GM18508 (cell line): Measurements from ENCODE around the gene CDK5.

ENCODE experiments used
- ATAC-seq: cut with Tn5 transposase; IDR thresholded peaks from one replicate; pipeline ENCODE4 v1.9.1; 2021; ENCODE audit warnings: moderate number of reproducible peaks; ENCODE audit not compliant: insufficient read depth, unreplicated experiment

CDK5 gene

DNA sequence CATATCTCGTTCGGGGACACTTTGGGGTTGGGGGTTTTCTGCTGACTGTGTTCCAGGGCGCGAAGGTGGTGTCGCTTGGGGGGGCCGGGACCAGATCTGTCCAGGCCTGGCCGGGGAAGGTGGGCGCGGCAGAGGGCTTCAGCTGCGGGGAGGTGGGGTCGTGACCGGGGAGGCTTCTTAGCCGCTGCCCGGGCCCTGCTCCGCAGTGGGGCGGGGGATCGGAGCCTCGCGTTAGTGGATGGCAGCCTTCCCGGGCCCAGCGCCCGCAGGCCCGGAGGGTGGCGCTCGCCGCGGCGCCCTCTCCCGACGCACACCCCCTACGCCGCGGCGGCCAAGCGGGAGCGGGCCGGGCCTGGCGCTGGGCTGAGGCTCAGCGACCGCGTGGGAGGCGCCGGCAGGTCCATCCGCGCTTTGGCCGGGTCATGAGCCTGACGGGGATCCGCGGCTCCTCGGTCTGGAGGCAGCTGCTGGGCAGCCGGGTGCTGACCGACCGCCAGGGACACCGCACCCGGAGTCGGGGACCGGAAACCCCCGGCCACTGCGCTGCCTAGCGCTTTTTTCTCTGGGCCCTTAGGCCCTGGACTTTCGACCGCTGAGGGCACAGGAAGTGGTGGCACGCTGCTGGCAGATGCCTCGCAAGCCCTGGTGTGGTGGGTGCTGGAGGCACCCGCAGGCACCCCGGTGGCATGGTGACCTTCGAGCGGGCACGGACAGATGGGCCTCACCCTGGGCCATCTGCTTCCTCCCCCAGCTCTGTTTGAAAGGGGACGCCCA lies 29.7 kb upstream of the CDK5 start:
- no peak for ATAC-seq

DNA sequence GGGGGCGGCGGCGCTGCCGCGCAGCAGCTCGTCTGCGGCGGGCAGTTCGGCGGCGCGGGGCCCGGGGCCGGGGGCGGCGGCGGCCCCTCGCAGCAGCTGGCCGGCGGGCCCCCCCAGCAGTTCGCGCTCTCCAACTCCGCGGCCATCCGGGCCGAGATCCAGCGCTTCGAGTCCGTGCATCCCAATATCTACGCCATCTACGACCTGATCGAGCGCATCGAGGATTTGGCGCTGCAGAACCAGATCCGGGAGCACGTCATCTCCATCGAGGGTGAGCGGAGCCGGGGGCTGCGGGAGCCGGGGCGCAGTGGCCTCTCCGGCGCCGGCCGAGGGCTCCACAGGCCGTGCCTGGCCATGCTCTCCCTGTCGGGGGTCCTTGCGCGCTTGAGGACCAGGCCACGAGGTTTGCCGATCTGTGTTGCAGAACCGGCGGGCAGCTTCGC lies 29.1 kb upstream of the CDK5 start:
- no peak for ATAC-seq

DNA sequence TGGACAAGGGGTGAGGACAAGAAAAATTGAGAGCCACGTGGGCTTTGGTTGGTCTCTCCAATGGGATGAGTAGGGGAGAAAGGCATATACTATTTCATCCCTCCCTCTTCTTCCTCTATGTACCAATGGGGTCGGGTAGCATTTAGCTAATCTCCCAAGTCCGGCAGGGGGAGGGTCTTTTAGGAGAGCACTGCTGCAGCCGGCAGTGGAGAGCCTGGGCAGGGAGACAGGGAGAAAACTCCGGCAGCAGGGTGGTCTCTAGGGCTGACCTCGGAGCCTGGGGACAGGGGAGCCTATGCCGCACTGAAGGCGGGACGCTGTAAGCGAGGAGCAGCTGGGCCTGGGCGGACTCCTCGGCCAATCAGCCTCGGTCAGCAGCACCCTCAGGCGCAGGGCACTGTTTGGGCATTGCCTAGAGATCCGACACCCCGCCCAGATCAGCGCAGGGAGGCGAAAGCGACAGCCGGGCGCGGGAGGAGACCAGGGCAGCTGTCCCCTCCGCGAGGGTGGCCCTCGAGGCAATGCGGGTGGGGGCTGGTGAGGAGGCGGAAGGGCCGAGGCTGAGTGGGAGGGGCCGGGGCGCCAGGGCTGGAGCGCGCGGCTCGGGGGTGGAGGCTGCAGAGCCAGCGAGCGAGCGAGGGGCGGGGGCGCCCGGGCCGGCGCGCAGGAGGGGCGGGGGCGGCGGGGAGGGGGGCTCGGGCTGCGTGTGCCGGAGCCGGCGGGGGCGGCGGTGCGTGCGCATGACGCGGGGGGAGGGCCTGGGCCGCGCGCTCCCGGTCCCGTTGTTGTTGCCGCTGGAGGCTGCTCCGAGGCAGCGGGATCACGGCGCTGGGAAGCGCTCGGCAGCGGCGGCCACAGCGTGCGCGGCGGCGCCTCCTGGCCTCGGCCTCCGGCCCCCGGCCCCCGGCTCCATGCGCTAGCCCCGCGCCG lies 28.3 kb upstream of the CDK5 start, which contains the start of gene AGAP3:
AGAP3 (plus strand) TSS at position 785 of the 930 bp plus-strand sequence. CDS start 267 bp downstream, outside the sequence.
- no peak for ATAC-seq

DNA sequence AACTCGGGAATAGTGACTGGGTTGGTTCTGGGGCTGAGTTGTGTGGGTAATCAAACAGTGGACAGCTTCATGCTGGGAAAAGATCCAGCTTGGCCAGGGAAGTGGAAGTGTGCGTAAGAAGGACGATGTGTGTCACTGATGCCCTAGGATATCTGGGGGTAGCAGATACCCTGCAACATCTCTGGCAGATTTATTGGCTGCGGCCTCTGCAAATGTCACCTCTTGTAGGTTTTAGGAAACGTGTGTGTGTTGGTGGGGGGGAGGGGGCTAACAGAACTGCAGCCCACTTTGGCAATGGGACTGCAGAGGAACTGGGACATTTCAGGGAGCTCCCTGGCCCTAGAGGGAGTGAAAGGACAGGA lies 27.6 kb upstream of the CDK5 start:
- no peak for ATAC-seq

DNA sequence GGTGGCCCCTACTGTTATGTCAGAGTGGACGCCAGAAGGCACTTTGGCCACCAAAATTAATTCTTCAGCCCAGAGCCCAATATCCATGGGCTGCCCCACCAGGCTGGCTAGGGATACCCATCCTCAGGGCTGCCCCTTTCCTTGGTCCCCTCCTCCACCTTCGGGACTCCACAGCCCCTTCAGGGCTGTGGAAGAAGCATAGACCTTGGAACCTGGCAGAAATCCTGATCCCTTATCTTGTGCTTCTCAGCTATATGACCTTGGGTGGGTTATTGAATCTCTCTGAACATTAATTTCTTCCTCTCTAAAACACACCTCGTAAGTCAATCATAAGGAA lies 26.1 kb upstream of the CDK5 start:
- ATAC-seq, result no peak

DNA sequence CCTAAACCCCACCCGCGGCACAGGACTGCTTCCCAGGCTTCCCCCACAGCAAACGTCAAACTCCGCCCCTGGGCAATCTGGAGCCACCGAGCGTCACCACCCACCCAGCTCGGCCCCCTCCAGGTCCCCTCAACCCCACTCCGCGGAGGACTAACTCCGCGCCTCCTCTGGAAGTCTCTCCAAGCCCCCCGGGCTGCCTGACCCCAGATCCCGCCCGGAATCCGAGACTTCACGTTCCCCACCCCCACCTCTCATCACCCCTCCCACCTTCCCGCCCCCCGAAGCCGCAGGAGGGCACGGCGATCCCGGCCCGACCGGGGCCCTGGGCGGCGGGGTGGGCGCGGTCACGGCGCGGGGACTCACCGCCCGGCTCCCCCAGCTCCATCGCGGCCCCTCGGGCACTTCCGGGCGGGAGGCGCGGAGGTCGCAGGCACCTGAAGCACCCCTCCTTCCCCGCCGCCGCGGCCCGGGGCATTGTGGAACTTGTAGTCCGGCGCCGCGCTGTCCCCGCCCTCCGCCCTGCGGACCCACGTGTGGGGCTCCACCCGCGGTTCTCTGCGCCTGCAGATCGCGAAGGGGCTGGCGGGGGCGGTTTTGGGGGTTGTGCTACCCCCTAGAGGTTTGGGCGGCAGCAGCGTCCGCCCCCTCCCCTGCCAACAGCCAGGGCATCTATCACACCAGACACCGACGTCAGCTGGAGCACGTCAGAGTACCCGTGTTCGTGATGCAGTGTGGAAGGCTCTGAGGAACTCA lies 25.6 kb upstream of the CDK5 start, which contains the start of gene TMUB1:
TMUB1 (minus strand) TSS at position 423 of the 753 bp plus-strand sequence. CDS start 930 bp downstream, outside the sequence.
- no peak for ATAC-seq

DNA sequence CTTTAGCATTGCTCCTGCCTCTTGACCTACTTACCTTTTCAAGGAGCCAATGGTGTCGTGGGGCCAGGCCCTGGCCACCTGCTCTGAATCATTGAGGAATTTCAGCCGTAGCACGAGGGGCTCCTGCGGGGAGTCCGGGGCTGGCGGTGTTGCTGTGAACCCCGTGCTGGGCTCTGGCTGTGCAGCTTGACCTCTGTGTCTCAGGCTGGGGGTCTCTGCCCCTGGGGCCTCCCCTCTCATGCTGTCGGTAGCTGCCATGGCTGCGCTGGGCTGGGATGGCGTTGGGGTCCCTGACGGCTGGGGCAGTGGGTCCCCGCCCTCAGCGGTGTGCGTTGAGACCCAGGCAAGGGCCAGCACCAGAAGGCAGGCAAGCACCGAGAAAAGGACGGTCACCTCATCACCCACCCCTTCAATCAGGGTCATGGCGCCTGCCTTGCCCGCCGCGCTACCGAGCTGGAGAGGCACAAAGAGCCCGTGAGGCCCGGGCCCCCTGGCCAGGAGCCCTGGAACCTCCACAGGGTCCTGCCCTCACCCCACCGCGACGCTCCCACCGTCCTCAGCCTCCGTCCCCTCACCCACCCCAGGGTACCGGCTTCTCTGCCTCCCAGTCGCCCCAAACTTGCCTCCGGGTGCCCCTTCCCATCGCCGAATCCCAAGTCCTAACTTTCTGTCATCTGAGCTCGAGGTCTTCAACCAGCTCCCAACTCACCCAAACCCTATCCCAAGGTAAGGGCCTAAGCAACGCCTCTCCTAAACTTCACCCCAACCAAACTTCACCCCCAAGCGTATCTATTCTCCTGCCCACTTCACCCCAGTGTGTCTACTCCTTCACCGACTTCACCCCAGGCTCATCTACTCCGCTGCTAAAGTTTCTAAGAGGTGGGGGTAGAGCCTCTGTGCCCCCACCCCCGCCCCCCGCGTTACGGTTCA lies 24.7 kb upstream of the CDK5 start:
- ATAC-seq, result no peak

DNA sequence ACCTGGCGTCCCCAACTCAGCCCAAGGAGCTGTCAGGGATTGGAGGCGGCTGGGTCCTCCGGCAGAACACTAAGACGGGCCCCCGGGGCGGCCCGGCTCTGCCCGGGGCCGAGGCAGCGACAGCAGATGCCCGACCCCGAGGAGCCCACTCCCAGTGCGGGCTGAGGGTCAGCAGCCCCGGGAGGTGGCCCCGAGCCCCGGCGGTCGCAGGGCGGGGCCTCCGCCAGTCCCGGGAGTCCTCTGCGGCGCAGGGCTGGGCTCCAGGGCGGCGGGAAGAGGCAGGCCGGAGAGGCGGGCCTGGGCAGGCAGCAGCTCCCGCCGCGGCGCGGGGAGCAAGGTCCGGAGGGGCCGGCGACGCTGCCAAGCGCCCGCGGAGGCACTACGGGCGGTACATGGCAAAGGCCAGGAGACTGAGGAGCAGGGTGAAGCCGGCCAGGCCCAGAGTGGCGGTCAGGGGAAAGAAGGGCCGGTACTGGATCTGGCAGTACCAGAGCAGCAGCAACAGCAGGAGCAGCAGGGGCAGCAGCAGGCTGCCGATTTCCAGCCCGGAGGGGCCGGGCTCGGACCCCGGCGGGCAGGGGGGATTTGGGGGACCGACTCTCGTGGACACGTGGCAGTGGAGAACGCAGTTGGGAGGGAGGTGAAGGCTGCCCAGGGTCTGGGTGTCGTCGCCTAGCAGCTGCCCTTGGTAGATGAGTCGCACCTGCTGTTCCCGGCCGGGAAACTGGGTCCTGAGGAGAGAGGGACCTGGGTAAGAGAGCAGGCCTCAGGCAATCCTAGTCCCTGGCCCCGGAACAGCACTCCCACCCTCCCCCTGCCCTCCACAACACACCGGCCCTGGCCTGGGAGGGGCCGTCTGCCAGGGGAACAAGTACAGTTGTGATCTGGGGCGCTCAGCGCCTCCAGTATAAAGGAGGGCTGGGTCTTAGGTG lies 23.7 kb upstream of the CDK5 start:
- ATAC-seq, result no peak

DNA sequence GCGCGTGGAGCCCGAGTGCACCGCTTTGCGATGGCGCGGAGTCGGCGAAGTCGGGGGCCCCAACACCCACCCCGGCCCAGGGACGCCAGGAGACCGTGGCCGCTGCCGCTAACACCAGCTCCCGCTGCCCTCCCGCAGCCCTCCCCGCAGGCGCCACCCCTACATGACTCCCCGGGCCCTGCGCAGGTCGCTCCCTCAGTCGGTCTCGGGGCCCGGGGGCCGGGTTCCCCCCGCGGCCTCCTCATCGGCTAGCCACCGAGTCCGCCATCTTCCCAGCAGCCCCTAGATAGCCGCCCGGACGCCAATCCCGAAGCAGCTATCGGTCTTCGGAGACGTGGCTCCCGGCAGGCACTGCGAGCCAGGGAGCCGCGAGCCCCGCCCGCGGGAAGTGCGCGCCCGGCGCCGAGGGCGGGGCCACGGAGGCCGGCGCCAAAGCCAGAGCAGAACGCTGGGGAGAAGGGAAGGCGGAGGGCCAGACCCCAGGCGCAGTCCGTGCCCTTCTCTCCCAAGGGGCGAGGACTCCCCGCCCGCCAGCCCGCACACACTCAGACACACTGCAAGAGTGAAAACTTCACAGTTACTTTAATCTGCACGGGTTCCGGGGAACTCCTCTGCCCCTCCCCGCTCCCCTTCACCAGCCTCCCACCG lies 22.9 kb upstream of the CDK5 start, which contains the start of gene FASTK:
FASTK (minus strand) TSS at position 288 of the 648 bp plus-strand sequence; CDS start at position 245, 43 bp downstream.
- no peak for ATAC-seq

DNA sequence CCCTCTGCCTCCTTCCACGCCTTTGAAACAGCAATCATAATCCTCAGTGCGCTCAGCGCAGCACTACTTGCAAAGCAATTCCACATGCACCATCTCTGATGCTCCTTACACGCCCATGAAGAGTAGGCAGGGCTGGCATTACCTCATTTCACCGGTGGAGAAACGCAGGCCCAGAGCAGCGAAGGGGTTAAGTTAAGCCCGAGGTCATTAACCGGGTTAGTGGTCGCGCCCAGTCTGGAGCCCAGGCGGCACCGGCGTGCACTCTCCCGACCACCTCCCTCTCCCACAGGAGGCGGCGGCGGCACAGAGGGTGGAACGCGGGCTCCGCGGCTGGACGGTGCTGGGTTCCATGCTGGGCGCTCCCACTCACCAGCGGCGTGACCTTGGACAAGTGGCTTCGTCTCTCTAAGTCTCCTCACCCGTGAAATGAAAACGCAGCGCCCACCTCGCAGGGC lies 22.4 kb upstream of the CDK5 start:
- ATAC-seq, result no peak

DNA sequence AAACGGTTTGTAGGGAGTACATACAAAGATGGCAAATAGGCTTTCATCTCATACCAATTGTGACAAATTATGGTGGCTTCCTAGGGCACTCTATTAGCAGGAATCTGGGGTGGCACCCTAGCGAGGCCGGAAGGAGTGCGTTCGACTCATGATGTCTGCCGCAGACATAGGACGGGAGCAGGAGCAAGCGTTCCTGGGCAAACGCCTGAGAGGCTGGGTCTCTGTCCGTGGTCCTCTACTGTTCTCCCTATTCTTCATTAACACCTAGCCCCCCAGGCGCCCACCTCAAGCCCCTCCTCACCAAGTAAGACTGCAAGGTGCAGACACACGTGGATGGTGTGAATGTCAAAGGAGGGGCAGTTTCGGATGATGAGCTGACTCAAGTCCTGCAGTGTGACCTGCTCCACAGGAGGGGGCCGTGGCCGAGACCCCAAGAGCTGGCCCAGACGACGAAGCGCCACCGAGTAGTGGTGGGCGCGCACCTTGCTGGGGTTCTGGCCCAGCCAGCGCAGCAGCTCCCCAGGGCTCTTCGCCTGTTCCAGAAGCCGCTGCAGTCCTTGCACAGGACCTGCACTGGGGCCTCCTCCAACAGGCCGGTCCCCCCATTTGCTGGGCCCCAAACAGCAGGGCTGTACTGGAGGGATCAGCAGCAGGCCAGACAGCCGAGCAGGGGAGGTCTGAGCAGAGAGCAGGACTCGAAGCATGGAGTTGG lies 21.7 kb upstream of the CDK5 start:
- ATAC-seq, result no peak

DNA sequence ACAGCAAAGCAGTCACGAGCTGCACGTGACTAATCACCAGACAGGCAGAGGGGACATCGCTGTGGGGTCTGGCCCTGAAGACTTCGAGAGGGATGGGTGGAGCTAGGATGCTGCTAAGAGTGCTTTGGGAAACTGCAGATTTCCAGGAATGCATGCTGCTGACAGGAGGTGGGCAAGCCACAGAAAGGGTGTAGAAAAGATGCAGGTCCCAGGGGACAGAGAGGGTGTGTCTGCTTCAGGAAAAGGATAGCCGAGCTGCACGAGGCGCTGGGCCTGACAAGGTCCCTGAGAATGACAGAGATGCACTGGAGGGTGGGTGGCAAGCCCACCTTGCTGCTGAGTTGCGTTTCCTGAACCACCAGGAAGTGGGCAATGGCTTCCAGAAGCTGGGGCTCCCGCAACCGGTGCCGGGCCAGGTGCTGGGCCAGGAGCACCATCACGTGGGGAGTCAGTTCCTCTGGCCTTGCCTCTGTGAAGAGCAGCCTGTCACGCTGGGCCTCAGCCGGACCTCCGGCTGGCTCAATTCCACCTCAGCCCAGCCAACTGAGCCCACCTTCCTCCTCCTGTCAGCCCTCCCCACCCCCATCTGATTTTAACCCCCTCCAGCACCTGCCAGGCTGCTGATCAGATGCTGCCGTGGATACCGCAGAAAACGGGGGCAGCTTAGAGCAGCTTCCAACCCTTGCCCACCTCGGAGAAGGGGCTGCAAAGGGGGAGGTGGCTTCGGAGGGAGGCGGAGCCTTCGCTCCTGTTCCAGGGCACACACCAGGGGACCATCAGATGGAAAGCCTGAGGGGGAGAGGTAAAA lies 20.7 kb upstream of the CDK5 start:
- no peak for ATAC-seq

DNA sequence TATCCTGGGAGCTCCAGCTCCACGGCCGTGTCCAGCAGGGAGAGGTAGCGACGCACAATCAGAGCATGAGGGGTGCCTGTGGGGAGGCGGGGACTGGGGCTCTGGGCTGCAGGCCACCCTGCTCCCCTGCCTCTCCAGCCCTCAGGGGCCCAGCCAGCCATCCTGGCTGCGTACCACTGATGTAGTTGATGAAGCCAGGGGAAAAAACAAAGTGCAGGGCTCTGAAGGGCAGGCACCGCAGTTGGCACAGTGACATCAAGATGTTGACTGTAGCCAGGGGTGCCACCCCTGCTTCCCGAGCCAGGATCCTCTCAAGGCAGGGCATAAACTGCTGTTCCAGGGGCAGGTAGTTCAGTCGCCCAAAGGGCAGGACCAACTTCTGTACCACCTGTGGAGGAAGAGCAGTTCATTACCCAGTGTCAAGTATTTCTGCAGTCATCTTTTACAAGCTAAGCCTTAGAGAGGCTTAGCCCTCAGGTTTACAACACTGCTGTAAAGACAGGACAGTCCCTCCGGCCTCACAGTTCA lies 20.1 kb upstream of the CDK5 start:
- no peak for ATAC-seq

DNA sequence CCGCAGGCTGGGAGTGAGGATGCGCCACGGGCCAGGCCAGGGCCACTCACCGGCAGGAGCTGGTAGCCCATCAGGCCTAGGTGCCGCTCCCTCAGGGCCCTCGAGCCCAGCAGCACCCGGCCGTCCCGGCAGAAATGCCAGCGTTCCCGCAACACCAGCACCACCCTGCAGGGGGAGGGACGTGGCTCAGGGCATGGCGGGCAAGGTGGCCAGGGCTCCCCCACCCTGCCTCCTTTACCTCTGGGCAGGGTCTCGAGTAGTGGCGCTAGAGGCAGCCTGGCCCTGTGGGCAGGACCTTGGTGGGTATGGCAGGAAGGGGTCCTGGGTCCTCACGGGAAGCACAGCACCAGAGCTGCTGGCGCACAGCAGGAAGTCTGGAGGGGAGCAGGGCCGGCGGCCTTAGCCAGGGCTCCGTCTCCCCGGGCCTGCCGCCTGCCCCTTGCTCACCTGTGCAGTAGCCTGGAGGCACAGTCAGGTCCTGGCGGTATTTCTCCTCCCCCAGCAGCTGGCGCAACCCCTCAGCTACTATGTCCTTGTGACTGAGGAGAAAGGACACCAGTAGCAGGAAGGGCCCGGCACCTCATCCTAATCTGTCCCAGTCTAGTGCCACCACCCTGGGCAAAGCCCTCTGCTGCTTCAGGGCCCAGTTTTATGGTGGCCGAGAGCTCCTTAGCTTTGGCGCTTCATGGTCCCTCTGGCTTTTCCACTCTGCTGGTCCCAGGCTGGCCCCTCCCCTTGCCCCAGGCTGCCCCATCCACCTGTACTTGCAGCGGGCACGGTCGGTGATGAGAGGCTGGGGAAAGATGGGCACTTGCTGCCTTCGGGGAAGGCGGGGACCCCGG lies 19.4 kb upstream of the CDK5 start:
- no peak for ATAC-seq

DNA sequence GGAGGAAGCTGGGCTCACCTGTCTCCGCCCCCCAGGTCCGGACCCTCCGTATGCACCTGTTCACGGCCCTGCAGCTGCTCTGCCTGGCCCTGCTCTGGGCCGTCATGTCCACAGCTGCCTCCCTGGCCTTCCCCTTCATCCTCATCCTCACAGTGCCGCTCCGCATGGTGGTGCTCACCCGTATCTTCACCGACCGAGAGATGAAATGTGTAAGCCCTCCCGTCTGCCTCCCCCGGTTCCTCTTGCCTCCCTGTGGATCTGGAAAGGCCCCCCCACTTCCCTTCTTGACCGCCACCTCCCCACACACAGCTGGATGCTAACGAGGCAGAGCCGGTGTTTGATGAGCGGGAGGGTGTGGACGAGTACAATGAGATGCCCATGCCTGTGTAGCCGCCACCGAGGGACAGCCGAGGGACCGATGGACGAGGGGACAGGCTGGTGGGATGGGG lies 18.3 kb upstream of the CDK5 start:
- ATAC-seq, result no peak
